ENCODE data around the gene LAMA3. TPM values are rescaled to one million over a fixed set of nuclear protein-coding genes. Genes with fewer than 3 reads are reported as not detected.

LAMA3 gene
- total and polyA plus RNA-seq, 2 donors (not counting 3 experiments of a cell fraction or from before 2014, with no cell fraction given) = 2.6 to 12.3 TPM

DNA sequence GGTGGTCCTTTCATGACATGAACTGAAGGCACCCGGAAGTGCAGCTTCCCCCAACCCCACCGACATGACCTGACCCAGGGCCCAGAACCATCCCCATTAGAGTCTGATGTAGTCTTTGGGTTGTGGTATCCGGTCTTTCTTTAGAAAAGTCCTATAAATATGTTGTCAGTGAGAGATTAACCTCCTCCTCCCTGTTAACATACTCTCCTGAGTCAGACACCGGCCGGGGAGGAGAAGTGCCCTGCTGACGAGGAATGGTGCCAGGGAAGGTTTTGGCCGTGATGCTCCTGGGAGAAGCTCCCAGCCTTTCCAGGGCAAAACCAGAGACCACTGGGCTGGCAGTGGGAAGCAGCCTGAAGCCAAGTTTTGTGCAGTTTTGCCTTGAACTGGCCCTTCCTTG lies 109.0 kb downstream of the LAMA3 start:
- H3K4me2 ChIP-seq (ENCODE audit: insufficient read depth, low read length) = no peak overlapping the region
- H2AFZ ChIP-seq (ENCODE audit: low read depth, low read length) = no peak overlapping the region
- DNase-seq (ENCODE audit: low read depth, low spot score) = no peak
- intact Hi-C loops (cut with micrococcal nuclease) (no loop called here), dilution Hi-C loops (cut with MboI; ENCODE audit: extremely low pct_ligation_motif_present, low sequenced_read_pairs) (no loop called here)
- H3K4me1 ChIP-seq (ENCODE audit: control insufficient read depth, extremely low read depth, insufficient read depth, low read length) = no peaks in the 10 kb centered on the region
- no peak overlapping the region for H3K27ac ChIP-seq (ENCODE audit: insufficient read depth, low read depth, low read length)
- no peak for FAIRE-seq
- no TSS peak for BruUV-seq (replicated peaks)
- H3K9me1 ChIP-seq (replicated peaks; ENCODE audit: control insufficient read depth, extremely low read depth, insufficient read depth, low read length) = no peaks in the 10 kb centered on the region
- no peaks in the 10 kb centered on the region for H3K79me2 ChIP-seq (ENCODE audit: control insufficient read depth, insufficient read depth, low read length)
- TF ChIP-seq JUN (IDR thresholded peaks at IDR 0.05; ENCODE audit: borderline replicate concordance, insufficient read depth, insufficient read length, low read depth) (no peak), FOS (IDR thresholded peaks at IDR 0.05; ENCODE audit: borderline replicate concordance, insufficient read depth, low read length) (no peak), POLR2AphosphoS5 (IDR thresholded peaks at IDR 0.05; ENCODE audit: insufficient read depth, low read depth, low read length) (no peak), EZH2 (IDR thresholded peaks at IDR 0.05; ENCODE audit: borderline replicate concordance, low read depth, low read length, severe bottlenecking) (no peak), GATA2 (IDR thresholded peaks at IDR 0.05; ENCODE audit: insufficient read depth, insufficient read length, low read depth, low read length) (no peak), MYC (IDR thresholded peaks at IDR 0.05; ENCODE audit: low read depth, low read length) (no peak), POLR2A (IDR thresholded peaks at IDR 0.05; ENCODE audit: low read depth, low read length) (no peak)
- TF ChIP-seq, protein P1, sequence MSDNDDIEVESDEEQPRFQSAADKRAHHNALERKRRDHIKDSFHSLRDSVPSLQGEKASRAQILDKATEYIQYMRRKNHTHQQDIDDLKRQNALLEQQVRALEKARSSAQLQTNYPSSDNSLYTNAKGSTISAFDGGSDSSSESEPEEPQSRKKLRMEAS (IDR thresholded peaks at IDR 0.05; ENCODE audit: insufficient read depth, insufficient read length) = no peak
- TF ChIP-seq, protein P2, sequence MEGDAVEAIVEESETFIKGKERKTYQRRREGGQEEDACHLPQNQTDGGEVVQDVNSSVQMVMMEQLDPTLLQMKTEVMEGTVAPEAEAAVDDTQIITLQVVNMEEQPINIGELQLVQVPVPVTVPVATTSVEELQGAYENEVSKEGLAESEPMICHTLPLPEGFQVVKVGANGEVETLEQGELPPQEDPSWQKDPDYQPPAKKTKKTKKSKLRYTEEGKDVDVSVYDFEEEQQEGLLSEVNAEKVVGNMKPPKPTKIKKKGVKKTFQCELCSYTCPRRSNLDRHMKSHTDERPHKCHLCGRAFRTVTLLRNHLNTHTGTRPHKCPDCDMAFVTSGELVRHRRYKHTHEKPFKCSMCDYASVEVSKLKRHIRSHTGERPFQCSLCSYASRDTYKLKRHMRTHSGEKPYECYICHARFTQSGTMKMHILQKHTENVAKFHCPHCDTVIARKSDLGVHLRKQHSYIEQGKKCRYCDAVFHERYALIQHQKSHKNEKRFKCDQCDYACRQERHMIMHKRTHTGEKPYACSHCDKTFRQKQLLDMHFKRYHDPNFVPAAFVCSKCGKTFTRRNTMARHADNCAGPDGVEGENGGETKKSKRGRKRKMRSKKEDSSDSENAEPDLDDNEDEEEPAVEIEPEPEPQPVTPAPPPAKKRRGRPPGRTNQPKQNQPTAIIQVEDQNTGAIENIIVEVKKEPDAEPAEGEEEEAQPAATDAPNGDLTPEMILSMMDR (IDR thresholded peaks at IDR 0.05; ENCODE audit: extremely low read depth in 1 of 2, insufficient read depth in 1 of 2, low read depth in 1 of 2, low read length in 2 of 2) = no peak
- H3K27me3 ChIP-seq (ENCODE audit: control insufficient read depth in 2 of 2, insufficient read depth in 2 of 2, low read length in 2 of 2) = no peaks in the 10 kb centered on the region
- CTCF ChIA-PET = interaction anchor here (1.2 to 1.7 kb wide), 2 partner anchors 13 to 95 kb away, joined by 3 to 6 read pairs; no protein-coding TSS in a partner anchor
- H3K9ac ChIP-seq (replicated peaks; ENCODE audit: extremely low read depth, insufficient read depth, low read length) = no peak overlapping the region
- H3K9me3 ChIP-seq (replicated peaks; ENCODE audit: control insufficient read depth, insufficient read depth, low read length) = no peaks in the 10 kb centered on the region
- POLR2A ChIA-PET = no interaction called here
- no peaks in the 10 kb centered on the region for H3K36me3 ChIP-seq (ENCODE audit: control insufficient read depth in 2 of 2, extremely low read depth in 1 of 2, insufficient read depth in 2 of 2, low read length in 2 of 2)
- H4K20me1 ChIP-seq (replicated peaks; ENCODE audit: control insufficient read depth, extremely low read depth, insufficient read depth, low read length) = no peaks in the 10 kb centered on the region
- H3K4me3 ChIP-seq (replicated peaks in 1 of 3; ENCODE audit: insufficient read depth in 1 of 3, low read depth in 1 of 3, low read length in 3 of 3) = no peak overlapping the region

All from endothelial cell of umbilical vein (primary cell).